Stimulated activated CD4-positive, alpha-beta T cell treated with anti-CD3 and anti-CD28 coated beads, TNF-alpha, amount 100 ng/mL, for 24 hours (primary cell): ENCODE data around the gene STRA8.
"Not testable (repeated sequence)": the region's sequence is repeated elsewhere in the genome, so short reads cannot be mapped to it uniquely, and the experiment has no call there.

Experiments used
- DNase-seq, 3 experiments: peaks; one replicate each; pipeline ENCODE4 v3.0.0-alpha.2; 2020; ENCODE audit warnings: low read depth in 3 of 3

The STRA8 gene

GRCh38 chr7:135204876-135205275 lies 28.8 kb upstream of the STRA8 start:
- no peak for DNase-seq

GRCh38 chr7:135205850-135206249 lies 27.8 kb upstream of the STRA8 start:
- no peak for DNase-seq

- DNase-seq: no peak
Observed at GRCh38 chr7:135206941-135207391, 26.7 kb upstream of the STRA8 start.

GRCh38 chr7:135207406-135208101 lies 26.1 kb upstream of the STRA8 start:
- DNase-seq: no peak

- DNase-seq: no peak
Observed at GRCh38 chr7:135208102-135208793, 25.4 kb upstream of the STRA8 start.

GRCh38 chr7:135209225-135209834 lies 24.3 kb upstream of the STRA8 start:
- DNase-seq: no peak

- DNase-seq: no peak
Observed at GRCh38 chr7:135210888-135211178, 22.8 kb upstream of the STRA8 start.

- peak; percentile 93 to 97 (median 96) for DNase-seq
Observed at GRCh38 chr7:135211179-135211945, 22.3 kb upstream of the STRA8 start, which contains the start of gene WDR91. WDR91 (minus strand) TSS chr7:135211526; CDS start chr7:135211502, 24 bp downstream.

- DNase-seq: not testable (repeated sequence)
Observed at GRCh38 chr7:135211946-135212685, 21.5 kb upstream of the STRA8 start.

GRCh38 chr7:135213831-135214230 lies 19.8 kb upstream of the STRA8 start:
- DNase-seq: no peak

- DNase-seq: no peak
Observed at GRCh38 chr7:135215180-135215579, 18.5 kb upstream of the STRA8 start.

- no peak for DNase-seq
Observed at GRCh38 chr7:135215698-135216097, 17.9 kb upstream of the STRA8 start.

GRCh38 chr7:135217645-135218509 lies 15.8 kb upstream of the STRA8 start:
- DNase-seq: no peak

- no peak for DNase-seq
Observed at GRCh38 chr7:135224027-135224426, 9.6 kb upstream of the STRA8 start.

- DNase-seq: no peak
Observed at GRCh38 chr7:135231686-135232085, 2.0 kb upstream of the STRA8 start.

GRCh38 chr7:135232087-135232486 lies 1.6 kb upstream of the STRA8 start:
- no peak for DNase-seq

- no peak for DNase-seq
Observed at GRCh38 chr7:135232720-135233119, 918 bp upstream of the STRA8 start.

GRCh38 chr7:135234095-135234494 lies 457 bp downstream of the STRA8 start:
- not testable (repeated sequence) for DNase-seq

GRCh38 chr7:135234727-135235126 lies 1.1 kb downstream of the STRA8 start:
- DNase-seq: no peak

GRCh38 chr7:135235841-135236240 lies 2.2 kb downstream of the STRA8 start:
- no peak for DNase-seq

GRCh38 chr7:135236727-135237126 lies 3.1 kb downstream of the STRA8 start:
- no peak for DNase-seq
